HepG2 (cell line): ENCODE results near the gene WNT7B. TPM values are rescaled to one million over a fixed set of nuclear protein-coding genes. Genes with fewer than 3 reads are reported as not detected.

Source experiments
- ATAC-seq: fragments of 200-7000 bp; cut with Tn5 transposase; 3 replicates; pipeline ENCODE4 v1.9.1; 2020; ENCODE audit warnings: mild to moderate bottlenecking, moderate library complexity
- BruUV-seq: library from RNA; stranded (reverse); fragments of 400-500 nt; replicated peaks from 2 replicates; lab custom pipeline; 2021; lab: Mats Ljungman, UMichigan
- CTCF ChIA-PET: fragments of 300-600 bp; formaldehyde crosslinking; extraction: SDS; loops from one replicate; lab custom pipeline; 2021; ENCODE audit warnings: low total read pairs, inconsistent platforms, low intra/inter-chr PET ratio; lab: Yijun Ruan, JAX
- POLR2A ChIA-PET: fragments of 350-600 bp; sonication (Branson Sonifier 250); formaldehyde crosslinking; loops from one replicate; lab custom pipeline; 2020; ENCODE audit warnings: antibody characterized with exemption, inconsistent platforms; lab: Yijun Ruan, JAX
- DNase-seq: peaks from one replicate; pipeline ENCODE4 v3.0.0-alpha.2; 2015; ENCODE audit warnings: low spot score
- FAIRE-seq: peaks from 3 replicates; lab custom pipeline; 2011; peaks lifted over from hg19 to GRCh38; lab: Jason Lieb, UNC
- H2AFZ ChIP-seq: one replicate; pipeline ENCODE4 v1.6.1; 2011; ENCODE audit warnings: low read length, inconsistent platforms
- H3K27ac ChIP-seq: fragments of 300-600 bp; 3 replicates; pipeline ENCODE4 v1.8.0; 2011; ENCODE audit warnings: mixed run types, mild to moderate bottlenecking, mixed read lengths, low read length, inconsistent platforms; ENCODE audit not compliant: insufficient read depth; ENCODE audit errors: extremely low read length
- H3K27me3 ChIP-seq, 2 experiments: fragments of 200-600 bp in 1 of 2; 2 replicates in 1 of 2; 3 replicates in 1 of 2; pipeline versions ENCODE4 v1.6.0 to v1.8.0; 2011; ENCODE audit warnings: low read length in 2 of 2, mild to moderate bottlenecking in 2 of 2, moderate library complexity in 2 of 2, inconsistent platforms in 1 of 2; ENCODE audit not compliant: insufficient read depth in 2 of 2, control insufficient read depth in 1 of 2
- H3K36me3 ChIP-seq, 2 experiments: fragments of 200-600 bp in 1 of 2; replicated peaks in 1 of 2; 2 replicates in 1 of 2; 3 replicates in 1 of 2; pipeline versions ENCODE4 v1.5.1 to v1.8.0; 2011; ENCODE audit warnings: low read length in 2 of 2, inconsistent platforms in 1 of 2; ENCODE audit not compliant: insufficient read depth in 2 of 2, control insufficient read depth in 1 of 2
- H3K4me1 ChIP-seq: 2 replicates; pipeline ENCODE4 v1.5.1; 2012; ENCODE audit warnings: low read length, inconsistent platforms; ENCODE audit not compliant: insufficient read depth
- H3K4me2 ChIP-seq: 2 replicates; pipeline ENCODE4 v1.6.0; 2011; ENCODE audit warnings: low read depth, low read length, inconsistent platforms
- H3K4me3 ChIP-seq, 3 experiments: fragments of 200-600 bp in 1 of 3; sonication (generic), shearing (Covaris generic) in 1 of 3; replicated peaks in 1 of 3; 2 replicates each; pipeline ENCODE4 v1.5.1; 2011 to 2016; ENCODE audit warnings: low read length in 3 of 3, inconsistent platforms in 2 of 3, low read depth in 2 of 3, mild to moderate bottlenecking in 2 of 3, control low read depth in 1 of 3, mixed read lengths in 1 of 3; ENCODE audit not compliant: insufficient read depth in 1 of 3
- H3K79me2 ChIP-seq: one replicate; pipeline ENCODE4 v1.6.1; 2011; ENCODE audit warnings: low read length, inconsistent platforms; ENCODE audit not compliant: insufficient read depth
- H3K9ac ChIP-seq: 2 replicates; pipeline ENCODE4 v1.6.0; 2011; ENCODE audit warnings: mild to moderate bottlenecking, low read depth, low read length, inconsistent platforms; ENCODE audit not compliant: insufficient read depth
- H3K9me3 ChIP-seq: 2 replicates; pipeline ENCODE4 v1.5.1; 2012; ENCODE audit warnings: mild to moderate bottlenecking, low read length
- H4K20me1 ChIP-seq: 2 replicates; pipeline ENCODE4 v1.6.0; 2011; ENCODE audit warnings: inconsistent platforms, mild to moderate bottlenecking, low read length, moderate library complexity; ENCODE audit not compliant: insufficient read depth
- BHLHE40 ChIP-seq: IDR thresholded peaks from 2 replicates; pipeline ENCODE4 v1.6.1; 2011; ENCODE audit warnings: low read length, improper control_type of control experiment
- FOXC1 ChIP-seq: sonication (generic); formaldehyde crosslinking; IDR thresholded peaks from 2 replicates; pipeline ENCODE4 v1.8.0; 2022; ENCODE audit warnings: mild to moderate bottlenecking, missing genetic modification reagents, borderline replicate concordance
- SP4 ChIP-seq: sonication (generic); formaldehyde crosslinking; IDR thresholded peaks from 2 replicates; pipeline ENCODE4 v1.8.1; 2023; ENCODE audit warnings: mild to moderate bottlenecking, missing genetic modification reagents
- ZNF629 ChIP-seq: sonication (generic); formaldehyde crosslinking; conservative IDR thresholded peaks from 2 replicates; pipeline ENCODE4 v1.5.0; 2020; ENCODE audit warnings: missing genetic modification reagents
- WGBS: methylation state at CpG from one replicate; pipeline ENCODE4 v1.1.6; 2017; ENCODE audit warnings: low lambda C conversion rate; 5-methylcytosine and 5-hydroxymethylcytosine counted together
- in situ Hi-C: cut with HindIII; loops from 2 replicates; pipeline ENCODE4 v1.10.0; 2017; ENCODE audit warnings: low pct_unique_long_range_greater_than_20kb; ENCODE audit not compliant: extremely low pct_ligation_motif_present
- intact Hi-C: fragments of 100-400 bp; cut with micrococcal nuclease; formaldehyde crosslinking; loops from one replicate; pipeline ENCODE4 v1.10.0; 2022; ENCODE audit not compliant: unreplicated experiment
- polyA plus RNA-seq, 8 experiments: library from polyadenylated mRNA; depleted of rRNA in 3 of 8; stranded (reverse) in 7 of 8; unstranded in 1 of 8; fragments of >200 nt; fragmentation: Illumina TruSeq in 4 of 8; extraction: Trizol in 4 of 8; gene quantifications; 2 replicates each; pipeline versions ENCODE4 v1.2.1 to v1.2.3, GENCODE V29; 2011 to 2016; ENCODE audit warnings: low read depth in 4 of 8, missing spikeins in 1 of 8, mixed read lengths in 1 of 8; ENCODE audit not compliant: insufficient read depth in 1 of 8
- total RNA-seq, 5 experiments: library from RNA; depleted of rRNA; stranded (reverse); fragments of >200 nt; fragmentation: Illumina TruSeq; extraction: Trizol; gene quantifications; 2 replicates each; pipeline ENCODE4 v1.2.3, GENCODE V29; 2016; ENCODE audit warnings: low read depth in 1 of 5

The WNT7B gene
- total and polyA plus RNA-seq, 2 of the 13 experiments (the other 11 are each of a cell fraction or from before 2014, with no cell fraction given): 0.09 TPM; not detected in 1

- peaks cover 27 to 71% of the 10 kb centered on the region in 2 experiments; a peak in 4 of 5 replicates for H3K27me3 ChIP-seq
- H3K9me3 ChIP-seq: no peaks in the 10 kb centered on the region
- H3K4me1 ChIP-seq: peaks cover 10% of the 10 kb centered on the region
- ChIA-PET POLR2A (no interaction called here), CTCF (no interaction called here)
- FAIRE-seq: no peak
- H3K4me3 ChIP-seq: no peak overlapping the region
- no TSS peak for BruUV-seq
- no peak for DNase-seq
- no peak overlapping the region for H3K27ac ChIP-seq
- H3K9ac ChIP-seq: no peak overlapping the region
- TF ChIP-seq ZNF629 (CRISPR knock-in tag): peak; percentile 73
- no peak for TF ChIP-seq FOXC1 (CRISPR knock-in tag)
- TF ChIP-seq SP4 (CRISPR knock-in tag): no peak
- intact Hi-C loops (no loop called here), in situ Hi-C loops (no loop called here)
- WGBS: 0% methylated on average over 5 of the region's 17 CpGs
- H3K4me2 ChIP-seq: no peak overlapping the region
- H3K79me2 ChIP-seq: no peaks in the 10 kb centered on the region
- no peak overlapping the region for H2AFZ ChIP-seq
- no peaks in the 10 kb centered on the region for H4K20me1 ChIP-seq
- ATAC-seq: no peak
- no peaks in the 10 kb centered on the region for H3K36me3 ChIP-seq
Observed at GRCh38 chr22:45961679-45962433, 15.1 kb downstream of the WNT7B start.

GRCh38 chr22:45960477-45961386 lies 16.2 kb downstream of the WNT7B start:
- no peaks in the 10 kb centered on the region for H3K36me3 ChIP-seq
- ChIA-PET POLR2A (no interaction called here), CTCF (no interaction called here)
- H3K4me2 ChIP-seq: no peak overlapping the region
- H3K79me2 ChIP-seq: no peaks in the 10 kb centered on the region
- WGBS: 48% methylated on average over 4 of the region's 23 CpGs
- no peak overlapping the region for H3K4me3 ChIP-seq
- no peaks in the 10 kb centered on the region for H3K4me1 ChIP-seq
- no TSS peak for BruUV-seq
- TF ChIP-seq ZNF629 (CRISPR knock-in tag) (peak; percentile 73), BHLHE40 (no peak)
- no peaks in the 10 kb centered on the region for H3K9me3 ChIP-seq
- H3K27me3 ChIP-seq: peaks cover 24 to 69% of the 10 kb centered on the region in 2 experiments; a peak in 4 of 5 replicates
- FAIRE-seq: no peak
- H4K20me1 ChIP-seq: no peaks in the 10 kb centered on the region
- intact Hi-C loops: no loop called here
- no peak overlapping the region for H3K9ac ChIP-seq
- no peak overlapping the region for H3K27ac ChIP-seq
- no peak overlapping the region for H2AFZ ChIP-seq
- no peak for ATAC-seq
- no peak for DNase-seq
- in situ Hi-C loops: no loop called here
